Duodenal mucosa (tissue), 2 donors: ENCODE results near the gene CACUL1.
"Not testable (repeated sequence)": the region's sequence is repeated elsewhere in the genome, so short reads cannot be mapped to it uniquely, and the experiment has no call there.

Experiments used
- H3K27ac ChIP-seq: one replicate; pipeline ENCODE4 v1.7.0; 2013; ENCODE audit warnings: low read depth, low read length
- H3K27me3 ChIP-seq, 2 donors: one replicate each; pipeline ENCODE4 v1.7.0; 2013; ENCODE audit warnings: low read length in 2 of 2, control low read depth in 1 of 2; ENCODE audit not compliant: insufficient read depth in 2 of 2, control insufficient read depth in 1 of 2
- H3K36me3 ChIP-seq, 2 donors: one replicate each; pipeline ENCODE4 v1.7.0; 2013; ENCODE audit warnings: low read length in 2 of 2, control low read depth in 1 of 2; ENCODE audit not compliant: insufficient read depth in 2 of 2, control insufficient read depth in 1 of 2
- H3K4me1 ChIP-seq, 2 donors: one replicate each; pipeline ENCODE4 v1.7.0; 2013; ENCODE audit warnings: low read length in 2 of 2, control low read depth in 1 of 2; ENCODE audit not compliant: insufficient read depth in 2 of 2, control insufficient read depth in 1 of 2
- H3K4me3 ChIP-seq, 2 donors: one replicate each; pipeline ENCODE4 v1.7.0; 2013; ENCODE audit warnings: low read length in 2 of 2, low read depth in 1 of 2
- H3K9ac ChIP-seq, 2 donors: one replicate each; pipeline ENCODE4 v1.7.0; 2013; ENCODE audit warnings: low read length in 2 of 2, low read depth in 1 of 2
- H3K9me3 ChIP-seq, 2 donors: one replicate each; pipeline ENCODE4 v1.7.0; 2013; ENCODE audit warnings: low read length in 2 of 2, control low read depth in 1 of 2; ENCODE audit not compliant: control insufficient read depth in 1 of 2

Gene CACUL1

GRCh38 chr10:118754556-118755423 is at the start of gene CACUL1:
Gene CACUL1, minus strand, starts transcription at chr10:118754970. Its CDS starts 208 bp downstream, at chr10:118754762.
- Histone ChIP-seq H3K4me3 (peak within 1 kb of the TSS; percentile 87 to 89), H3K9me3 (no peaks in the 10 kb centered on the region), H3K36me3 (no peaks in the 10 kb centered on the region), H3K4me1 (peaks cover 17 to 24% of the 10 kb centered on the region in 2 donors), H3K9ac (peak within 1 kb of the TSS; percentile 89 to 90), H3K27ac (peak within 1 kb of the TSS; percentile 84), H3K27me3 (no peaks in the 10 kb centered on the region)

DNA sequence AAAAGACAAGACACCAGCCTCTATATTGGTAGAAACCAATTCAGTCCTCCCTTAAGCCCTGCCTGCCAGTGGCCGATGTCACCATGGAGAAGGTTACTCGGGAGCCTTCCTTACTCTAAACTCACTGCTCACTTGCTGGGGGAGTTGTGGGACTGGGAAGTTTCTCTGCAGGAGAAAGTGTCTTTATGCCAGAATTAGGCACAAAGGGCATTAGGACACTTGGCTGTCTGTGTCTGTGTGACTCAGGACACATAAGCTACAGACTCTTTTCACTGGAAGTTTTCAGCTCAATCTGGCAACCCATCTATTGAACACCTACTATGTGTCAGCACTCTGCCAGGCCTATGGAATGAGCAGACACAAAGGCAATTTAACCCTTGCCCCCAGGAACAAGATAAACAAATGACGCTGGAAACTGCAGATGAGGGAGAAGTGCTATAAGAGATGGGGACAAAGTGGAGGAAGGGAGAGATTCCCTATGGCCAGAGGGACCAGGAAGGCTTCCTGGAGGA is 49.5 kb upstream of the CACUL1 start:
- H3K27ac ChIP-seq, result no peak overlapping the region
- H3K9ac ChIP-seq, result no peak overlapping the region
- no peaks in the 10 kb centered on the region for H3K4me1 ChIP-seq
- H3K36me3 ChIP-seq, result no peaks in the 10 kb centered on the region
- peaks cover 0 to 5% of the 10 kb centered on the region in 2 donors for H3K27me3 ChIP-seq
- no peaks in the 10 kb centered on the region for H3K9me3 ChIP-seq
- no peak overlapping the region for H3K4me3 ChIP-seq

GRCh38 chr10:118802126-118802793 is 47.5 kb upstream of the CACUL1 start:
- Histone ChIP-seq H3K27me3 (peaks cover 0 to 6% of the 10 kb centered on the region in 2 donors), H3K27ac (no peak overlapping the region), H3K9me3 (no peaks in the 10 kb centered on the region), H3K36me3 (no peaks in the 10 kb centered on the region), H3K4me1 (no peaks in the 10 kb centered on the region), H3K4me3 (no peak overlapping the region), H3K9ac (no peak overlapping the region)

DNA sequence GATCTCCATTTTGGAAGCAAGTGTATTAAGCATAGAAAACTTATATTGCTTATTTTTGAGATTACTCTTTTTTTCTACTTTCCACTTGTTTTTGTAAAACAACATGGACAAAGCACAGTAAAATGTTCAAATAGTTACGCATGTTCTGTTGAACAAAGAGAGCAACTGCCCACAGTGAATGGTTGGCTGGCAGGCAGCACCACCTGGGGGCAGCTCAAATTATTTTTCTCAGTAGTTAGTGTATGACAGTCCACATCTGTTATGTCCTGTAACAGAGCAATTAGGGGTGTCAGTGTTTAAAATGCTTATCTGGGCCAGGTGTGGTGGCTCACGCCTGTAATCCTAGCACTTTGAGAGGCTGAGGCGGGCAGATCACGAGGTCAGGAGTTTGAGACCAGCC is 46.1 kb upstream of the CACUL1 start:
- Histone ChIP-seq H3K4me3 (no peak overlapping the region), H3K36me3 (no peaks in the 10 kb centered on the region), H3K27ac (no peak overlapping the region), H3K9ac (no peak overlapping the region), H3K27me3 (peaks cover 0 to 6% of the 10 kb centered on the region in 2 donors), H3K9me3 (no peaks in the 10 kb centered on the region), H3K4me1 (no peaks in the 10 kb centered on the region)

DNA sequence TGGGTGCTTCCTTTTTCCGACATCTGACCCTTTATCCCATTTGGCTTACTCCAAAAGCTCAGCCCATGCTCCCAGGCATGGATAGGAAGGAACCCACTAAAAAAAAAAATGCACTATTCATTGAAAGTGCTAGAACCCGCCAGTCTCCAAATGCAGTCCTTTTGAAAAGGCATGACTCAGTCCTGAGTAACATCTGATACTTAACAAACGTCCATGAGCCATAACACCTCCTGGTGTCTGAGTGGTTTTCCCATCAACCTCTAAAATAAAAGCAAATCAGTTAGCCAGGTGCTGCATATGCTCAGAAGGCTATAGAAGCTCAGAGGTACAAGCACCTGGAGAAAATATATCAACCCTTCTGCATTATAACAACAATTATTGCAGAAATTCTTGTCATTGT is 45.0 kb upstream of the CACUL1 start:
- no peak overlapping the region for H3K9ac ChIP-seq

GRCh38 chr10:118798231-118798662 is 43.5 kb upstream of the CACUL1 start:
- Histone ChIP-seq H3K36me3 (no peaks in the 10 kb centered on the region), H3K9me3 (no peaks in the 10 kb centered on the region), H3K27ac (no peak overlapping the region), H3K4me1 (no peaks in the 10 kb centered on the region), H3K27me3 (peaks cover 0 to 6% of the 10 kb centered on the region in 2 donors), H3K9ac (no peak overlapping the region), H3K4me3 (no peak overlapping the region)

More for the DNA sequence above, 45.0 kb upstream of the CACUL1 start:
- Histone ChIP-seq H3K9me3 (no peaks in the 10 kb centered on the region), H3K4me1 (no peaks in the 10 kb centered on the region), H3K27me3 (peaks cover 0 to 6% of the 10 kb centered on the region in 2 donors), H3K27ac (no peak overlapping the region), H3K4me3 (no peak overlapping the region), H3K36me3 (no peaks in the 10 kb centered on the region)

- H3K4me3 ChIP-seq, H3K27me3 ChIP-seq, H3K36me3 ChIP-seq, H3K9ac ChIP-seq, H3K27ac ChIP-seq, H3K9me3 ChIP-seq, H3K4me1 ChIP-seq: not testable (repeated sequence)
Observed at GRCh38 chr10:118794971-118795370, 40.2 kb upstream of the CACUL1 start.

DNA sequence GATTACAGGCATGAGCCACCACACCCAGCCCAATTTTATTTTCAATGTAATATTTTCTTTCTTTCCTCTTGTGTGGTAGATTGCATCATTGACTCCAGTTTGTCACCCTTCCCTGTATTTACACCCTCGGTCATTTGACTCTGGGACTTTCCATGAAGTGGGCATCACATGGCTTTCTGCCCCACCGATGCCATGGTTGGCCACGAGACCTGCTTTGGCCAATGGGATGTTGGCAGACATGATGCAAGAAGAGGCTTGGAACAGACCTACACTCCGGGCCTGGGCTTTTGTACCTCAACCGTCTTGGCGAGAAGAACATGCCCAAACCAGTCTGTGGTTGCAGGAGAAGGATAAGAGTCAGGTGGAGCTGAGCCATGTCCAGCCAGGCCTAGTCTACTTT is 38.8 kb upstream of the CACUL1 start:
- no peak overlapping the region for H3K27ac ChIP-seq
- H3K9me3 ChIP-seq, result no peaks in the 10 kb centered on the region
- H3K4me1 ChIP-seq, result no peaks in the 10 kb centered on the region
- H3K36me3 ChIP-seq, result no peaks in the 10 kb centered on the region
- no peak overlapping the region for H3K9ac ChIP-seq
- H3K27me3 ChIP-seq, result no peaks in the 10 kb centered on the region
- H3K4me3 ChIP-seq, result no peak overlapping the region

- Histone ChIP-seq H3K9ac (no peak overlapping the region), H3K9me3 (no peaks in the 10 kb centered on the region), H3K27ac (no peak overlapping the region)
Observed at GRCh38 chr10:118792526-118792925, 37.8 kb upstream of the CACUL1 start.

GRCh38 chr10:118790058-118790457 is 35.3 kb upstream of the CACUL1 start:
- Histone ChIP-seq H3K4me1 (no peaks in the 10 kb centered on the region), H3K9ac (no peak overlapping the region), H3K4me3 (no peak overlapping the region), H3K36me3 (no peaks in the 10 kb centered on the region), H3K27ac (no peak overlapping the region), H3K27me3 (no peaks in the 10 kb centered on the region), H3K9me3 (no peaks in the 10 kb centered on the region)

More at GRCh38 chr10:118792526-118792925, 37.8 kb upstream of the CACUL1 start:
- H3K4me3 ChIP-seq, result no peak overlapping the region
- H3K36me3 ChIP-seq, result no peaks in the 10 kb centered on the region
- no peaks in the 10 kb centered on the region for H3K27me3 ChIP-seq
- H3K4me1 ChIP-seq, result no peaks in the 10 kb centered on the region
